Panc1 (cell line): ENCODE data around the gene USP38. TPM values are rescaled to one million over a fixed set of nuclear protein-coding genes. Genes with fewer than 3 reads are reported as not detected.

Experiments used
- ATAC-seq: fragments of 200-7000 bp; cut with Tn5 transposase; 2 replicates; pipeline ENCODE4 v1.9.1; 2020; ENCODE audit warnings: mild to moderate bottlenecking, moderate library complexity
- BruUV-seq: library from RNA; stranded (reverse); fragments of 400-500 nt; replicated peaks from 2 replicates; lab custom pipeline; 2021; lab: Mats Ljungman, UMichigan
- CTCF ChIA-PET: fragments of 300-600 bp; sonication (Branson Sonifier 250); formaldehyde crosslinking; loops from one replicate; lab custom pipeline; 2022; ENCODE audit warnings: antibody characterized with exemption; lab: Charles Lee
- POLR2A ChIA-PET: fragments of 300-600 bp; sonication (Branson Sonifier 250); formaldehyde crosslinking; loops from one replicate; lab custom pipeline; 2022; ENCODE audit warnings: antibody characterized with exemption; lab: Charles Lee
- DNase-seq: peaks from one replicate; pipeline ENCODE4 v3.0.0-alpha.2; 2010; ENCODE audit warnings: low read depth, low spot score
- H3K27ac ChIP-seq: 2 replicates; pipeline ENCODE4 v1.5.1; 2011; ENCODE audit warnings: mild to moderate bottlenecking, low read length, inconsistent platforms
- H3K27me3 ChIP-seq: fragments of 200-500 bp; sonication (Bioruptor generic); 2 replicates; pipeline ENCODE4 v1.6.0; 2014; ENCODE audit warnings: low read length, inconsistent platforms; ENCODE audit not compliant: control insufficient read depth, insufficient read depth
- H3K36me3 ChIP-seq: fragments of 200-500 bp; sonication (Bioruptor generic); 2 replicates; pipeline ENCODE4 v1.5.1; 2014; ENCODE audit warnings: inconsistent platforms, mild to moderate bottlenecking, low read length, moderate library complexity; ENCODE audit not compliant: control insufficient read depth, insufficient read depth
- H3K4me1 ChIP-seq: 2 replicates; pipeline ENCODE4 v1.5.1; 2011; ENCODE audit warnings: inconsistent platforms, mild to moderate bottlenecking, low read length, moderate library complexity; ENCODE audit not compliant: control insufficient read depth, insufficient read depth
- H3K4me3 ChIP-seq, 2 experiments: 2 replicates each; pipeline ENCODE4 v1.5.1; 2011 to 2012; ENCODE audit warnings: low read depth in 2 of 2, low read length in 2 of 2, mild to moderate bottlenecking in 2 of 2, inconsistent platforms in 1 of 2, moderate library complexity in 1 of 2
- H3K9me3 ChIP-seq: fragments of 200-500 bp; sonication (Bioruptor generic); 2 replicates; pipeline ENCODE4 v1.5.1; 2014; ENCODE audit warnings: low read depth, mild to moderate bottlenecking, inconsistent platforms, low read length, moderate library complexity; ENCODE audit not compliant: control insufficient read depth, insufficient read depth
- POLR2AphosphoS5 ChIP-seq: IDR thresholded peaks from 2 replicates; pipeline ENCODE4 v1.6.1; 2012; ENCODE audit warnings: mild to moderate bottlenecking, low read depth, low read length, moderate library complexity
- REST ChIP-seq, 2 experiments: IDR thresholded peaks; 2 replicates each; pipeline ENCODE4 v1.6.1; 2011 to 2012; ENCODE audit warnings: low read depth in 2 of 2, control low read depth in 1 of 2, low read length in 1 of 2, mild to moderate bottlenecking in 1 of 2, moderate library complexity in 1 of 2; ENCODE audit not compliant: insufficient read depth in 1 of 2
- SIN3A ChIP-seq: IDR thresholded peaks from 2 replicates; pipeline ENCODE4 v1.6.1; 2012; ENCODE audit warnings: low read depth, mild to moderate bottlenecking, low read length, moderate library complexity, borderline replicate concordance; ENCODE audit not compliant: insufficient read depth
- TCF7L2 ChIP-seq: IDR thresholded peaks from 2 replicates; pipeline ENCODE4 v1.6.1; 2011; ENCODE audit warnings: mild to moderate bottlenecking, low read depth, low read length, inconsistent platforms
- in situ Hi-C: cut with HindIII; loops from 2 replicates; pipeline ENCODE4 v1.10.0; 2016; ENCODE audit warnings: low sequenced_read_pairs, low pct_unique_long_range_greater_than_20kb
- intact Hi-C: fragments of 100-400 bp; cut with micrococcal nuclease; formaldehyde crosslinking; loops from one replicate; pipeline ENCODE4 v1.10.0; 2022; ENCODE audit not compliant: unreplicated experiment
- total RNA-seq: library from RNA; stranded (reverse); gene quantifications from one replicate; pipeline ENCODE4 v1.2.1, GENCODE V29; 2021; ENCODE audit not compliant: unreplicated experiment
- TF ChIP-seq, protein P1 (sequence below): fragments of 450-650 bp; IDR thresholded peaks from 2 replicates; pipeline ENCODE4 v1.5.1; 2017; ENCODE audit warnings: mild to moderate bottlenecking

USP38 gene
- total RNA-seq, 1 experiment from 2014 or later: 11.7 TPM

GRCh38 chr4:143140696-143141095 lies 44.0 kb upstream of the USP38 start:
- H3K27me3 ChIP-seq: no peaks in the 10 kb centered on the region
- TF ChIP-seq, protein P1, sequence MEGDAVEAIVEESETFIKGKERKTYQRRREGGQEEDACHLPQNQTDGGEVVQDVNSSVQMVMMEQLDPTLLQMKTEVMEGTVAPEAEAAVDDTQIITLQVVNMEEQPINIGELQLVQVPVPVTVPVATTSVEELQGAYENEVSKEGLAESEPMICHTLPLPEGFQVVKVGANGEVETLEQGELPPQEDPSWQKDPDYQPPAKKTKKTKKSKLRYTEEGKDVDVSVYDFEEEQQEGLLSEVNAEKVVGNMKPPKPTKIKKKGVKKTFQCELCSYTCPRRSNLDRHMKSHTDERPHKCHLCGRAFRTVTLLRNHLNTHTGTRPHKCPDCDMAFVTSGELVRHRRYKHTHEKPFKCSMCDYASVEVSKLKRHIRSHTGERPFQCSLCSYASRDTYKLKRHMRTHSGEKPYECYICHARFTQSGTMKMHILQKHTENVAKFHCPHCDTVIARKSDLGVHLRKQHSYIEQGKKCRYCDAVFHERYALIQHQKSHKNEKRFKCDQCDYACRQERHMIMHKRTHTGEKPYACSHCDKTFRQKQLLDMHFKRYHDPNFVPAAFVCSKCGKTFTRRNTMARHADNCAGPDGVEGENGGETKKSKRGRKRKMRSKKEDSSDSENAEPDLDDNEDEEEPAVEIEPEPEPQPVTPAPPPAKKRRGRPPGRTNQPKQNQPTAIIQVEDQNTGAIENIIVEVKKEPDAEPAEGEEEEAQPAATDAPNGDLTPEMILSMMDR: no peak
- no peaks in the 10 kb centered on the region for H3K9me3 ChIP-seq
- DNase-seq: no peak
- POLR2A ChIA-PET: no interaction called here
- intact Hi-C loops: no loop called here
- in situ Hi-C loops: no loop called here
- BruUV-seq: no TSS peak
- CTCF ChIA-PET: no interaction called here
- H3K27ac ChIP-seq: no peak overlapping the region
- no peaks in the 10 kb centered on the region for H3K36me3 ChIP-seq
- H3K4me1 ChIP-seq: no peaks in the 10 kb centered on the region
- no peak for ATAC-seq
- H3K4me3 ChIP-seq: no peak overlapping the region

- DNase-seq: no peak
- BruUV-seq: no TSS peak
- ChIA-PET CTCF (no interaction called here), POLR2A (no interaction called here)
- H3K27ac ChIP-seq: no peak overlapping the region
- H3K36me3 ChIP-seq: no peaks in the 10 kb centered on the region
- no peaks in the 10 kb centered on the region for H3K9me3 ChIP-seq
- ATAC-seq: no peak
- in situ Hi-C loops: no loop called here
- no peak for TF ChIP-seq TCF7L2
- TF ChIP-seq, protein P1: no peak
- no peak for TF ChIP-seq POLR2AphosphoS5
- TF ChIP-seq SIN3A: no peak
- no peak for TF ChIP-seq REST (IDR thresholded peaks at IDR 0.05; ENCODE audit: insufficient read depth in 1 of 2, low read depth in 2 of 2, low read length in 1 of 2)
- H3K27me3 ChIP-seq: no peaks in the 10 kb centered on the region
- no peaks in the 10 kb centered on the region for H3K4me1 ChIP-seq
- intact Hi-C loops: no loop called here
- H3K4me3 ChIP-seq: no peak overlapping the region
Measured at GRCh38 chr4:143148521-143148920, 36.2 kb upstream of the USP38 start.

GRCh38 chr4:143156853-143157252 lies 27.9 kb upstream of the USP38 start:
- no peaks in the 10 kb centered on the region for H3K9me3 ChIP-seq
- no peak overlapping the region for H3K4me3 ChIP-seq
- POLR2A ChIA-PET: no interaction called here
- BruUV-seq: no TSS peak
- ATAC-seq (no peak), DNase-seq (no peak)
- no peak overlapping the region for H3K27ac ChIP-seq
- CTCF ChIA-PET: no interaction called here
- H3K4me1 ChIP-seq: no peaks in the 10 kb centered on the region
- H3K36me3 ChIP-seq: no peaks in the 10 kb centered on the region
- intact Hi-C loops: no loop called here
- in situ Hi-C loops: no loop called here
- no peaks in the 10 kb centered on the region for H3K27me3 ChIP-seq
- no peak for TF ChIP-seq SIN3A
- TF ChIP-seq TCF7L2: no peak
- TF ChIP-seq, protein P1: no peak
- TF ChIP-seq POLR2AphosphoS5: no peak
- TF ChIP-seq REST (IDR thresholded peaks at IDR 0.05; ENCODE audit: insufficient read depth in 1 of 2, low read depth in 2 of 2, low read length in 1 of 2): no peak
